Breast epithelium (tissue), 4 donors: Measurements from ENCODE around the gene GRXCR2. TPM values are rescaled to one million over a fixed set of nuclear protein-coding genes. Genes with fewer than 3 reads are reported as not detected.
A peak's percentile ranks its signal among the peaks of the same experiment; 100 is the strongest.

Experiments
- DNase-seq, 2 donors: peaks; one replicate each; pipeline ENCODE4 v3.0.0-alpha.2; 2019; ENCODE audit warnings: low spot score in 2 of 2
- H3K27ac ChIP-seq, 2 donors: fragments of 200-600 bp; sonication (generic) in 1 of 2; one replicate each; pipeline ENCODE4 v1.5.1; 2016 to 2019; ENCODE audit warnings: mild to moderate bottlenecking in 1 of 2
- H3K27me3 ChIP-seq, 2 donors: fragments of 200-600 bp; sonication (generic) in 1 of 2; one replicate each; pipeline versions ENCODE4 v1.5.1 to v1.6.0; 2017 to 2019; ENCODE audit warnings: control low read depth in 1 of 2, mild to moderate bottlenecking in 1 of 2
- H3K36me3 ChIP-seq: fragments of 200-600 bp; one replicate; pipeline ENCODE4 v1.5.1; 2019
- H3K4me1 ChIP-seq, 2 donors: fragments of 200-600 bp; sonication (generic); one replicate each; pipeline ENCODE4 v1.5.1; 2016 to 2019; ENCODE audit warnings: control low read depth in 1 of 2
- H3K4me3 ChIP-seq, 3 donors: fragments of 200-600 bp; sonication (generic); 1 replicate in 2 of 3; 2 replicates in 1 of 3; pipeline ENCODE4 v1.5.1; 2016 to 2019; ENCODE audit warnings: mild to moderate bottlenecking in 3 of 3, moderate library complexity in 2 of 3
- H3K9me3 ChIP-seq, 2 donors: fragments of 200-600 bp; sonication (generic) in 1 of 2; one replicate each; pipeline ENCODE4 v1.5.1; 2016 to 2019; ENCODE audit warnings: control low read depth in 1 of 2
- POLR2A ChIP-seq: fragments of 450-650 bp; IDR thresholded peaks from one replicate; pipeline ENCODE4 v1.6.1; 2016; ENCODE audit warnings: antibody characterized with exemption, mild to moderate bottlenecking, moderate library complexity
- POLR2AphosphoS5 ChIP-seq, 3 donors: sonication (generic); formaldehyde crosslinking; IDR thresholded peaks; one replicate each; pipeline ENCODE4 v1.6.1; 2017; ENCODE audit warnings: antibody characterized with exemption in 3 of 3
- intact Hi-C: fragments of 100-400 bp; cut with DNase I; formaldehyde crosslinking; loops from one replicate; pipeline ENCODE4 v1.15.1; 2023; ENCODE audit warnings: low total_unique reads
- total RNA-seq, 3 donors: library from RNA; depleted of rRNA; stranded (reverse); fragments of >200 nt; gene quantifications; one replicate each; pipeline ENCODE4 v1.1.0, GENCODE V29; 2016
- TF ChIP-seq, protein P1 (sequence below), 3 donors: fragments of 450-650 bp; IDR thresholded peaks; one replicate each; pipeline ENCODE4 v1.5.1; 2016 to 2017; ENCODE audit warnings: antibody characterized with exemption in 3 of 3, mild to moderate bottlenecking in 3 of 3, moderate library complexity in 3 of 3

Gene GRXCR2
- total RNA-seq, 3 donors from 2014 or later, result 0.29 TPM; not detected in 2

GRCh38 chr5:145835848-145836239, 37.0 kb downstream of the GRXCR2 start:
- no peak for DNase-seq
- Histone ChIP-seq H3K27me3 (no peaks in the 10 kb centered on the region), H3K4me3 (peak overlapping the region; percentile 58 to 85 (median 75)), H3K36me3 (no peaks in the 10 kb centered on the region), H3K27ac (peak overlapping the region; percentile 63 to 86), H3K9me3 (no peaks in the 10 kb centered on the region), H3K4me1 (peaks cover 0 to 2% of the 10 kb centered on the region in 2 donors)
- intact Hi-C loops, result no loop called here
- TF ChIP-seq POLR2AphosphoS5 (IDR thresholded peaks at IDR 0.05), result no peak
- no peak for TF ChIP-seq POLR2A

- intact Hi-C loops, result no loop called here
- Histone ChIP-seq H3K4me3 (peak within 1 kb of the TSS; percentile 58 to 85 (median 75)), H3K27ac (peak within 1 kb of the TSS; percentile 63 to 86), H3K9me3 (no peaks in the 10 kb centered on the region), H3K27me3 (no peaks in the 10 kb centered on the region), H3K4me1 (peaks cover 0 to 7% of the 10 kb centered on the region in 2 donors), H3K36me3 (no peaks in the 10 kb centered on the region)
- no peak for TF ChIP-seq POLR2A
- TF ChIP-seq, protein P1, sequence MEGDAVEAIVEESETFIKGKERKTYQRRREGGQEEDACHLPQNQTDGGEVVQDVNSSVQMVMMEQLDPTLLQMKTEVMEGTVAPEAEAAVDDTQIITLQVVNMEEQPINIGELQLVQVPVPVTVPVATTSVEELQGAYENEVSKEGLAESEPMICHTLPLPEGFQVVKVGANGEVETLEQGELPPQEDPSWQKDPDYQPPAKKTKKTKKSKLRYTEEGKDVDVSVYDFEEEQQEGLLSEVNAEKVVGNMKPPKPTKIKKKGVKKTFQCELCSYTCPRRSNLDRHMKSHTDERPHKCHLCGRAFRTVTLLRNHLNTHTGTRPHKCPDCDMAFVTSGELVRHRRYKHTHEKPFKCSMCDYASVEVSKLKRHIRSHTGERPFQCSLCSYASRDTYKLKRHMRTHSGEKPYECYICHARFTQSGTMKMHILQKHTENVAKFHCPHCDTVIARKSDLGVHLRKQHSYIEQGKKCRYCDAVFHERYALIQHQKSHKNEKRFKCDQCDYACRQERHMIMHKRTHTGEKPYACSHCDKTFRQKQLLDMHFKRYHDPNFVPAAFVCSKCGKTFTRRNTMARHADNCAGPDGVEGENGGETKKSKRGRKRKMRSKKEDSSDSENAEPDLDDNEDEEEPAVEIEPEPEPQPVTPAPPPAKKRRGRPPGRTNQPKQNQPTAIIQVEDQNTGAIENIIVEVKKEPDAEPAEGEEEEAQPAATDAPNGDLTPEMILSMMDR (IDR thresholded peaks at IDR 0.05), result no peak
- TF ChIP-seq POLR2AphosphoS5 (IDR thresholded peaks at IDR 0.05), result peak; percentile 11 to 28 (median 14)
- peak; percentile 78 to 85 for DNase-seq
These were observed 37.6 kb downstream of the GRXCR2 start, which contains the start of gene PRELID2 for GRCh38 chr5:145834917-145835847. PRELID2 (minus strand) TSS chr5:145835342; CDS start chr5:145835251, 91 bp downstream.

GRCh38 chr5:145834554-145834916, 38.3 kb downstream of the GRXCR2 start:
- intact Hi-C loops, result no loop called here
- Histone ChIP-seq H3K27me3 (no peaks in the 10 kb centered on the region), H3K4me1 (peaks cover 0 to 9% of the 10 kb centered on the region in 2 donors), H3K9me3 (no peaks in the 10 kb centered on the region), H3K4me3 (peak overlapping the region; percentile 58 to 85 (median 75)), H3K36me3 (no peaks in the 10 kb centered on the region), H3K27ac (peak overlapping the region; percentile 63 to 86)
- DNase-seq, result no peak
- TF ChIP-seq, protein P1 (IDR thresholded peaks at IDR 0.05), result no peak
- TF ChIP-seq POLR2AphosphoS5 (IDR thresholded peaks at IDR 0.05) (no peak), POLR2A (no peak)

GRCh38 chr5:145833631-145834200, 39.1 kb downstream of the GRXCR2 start:
- DNase-seq, result no peak
- H3K36me3 ChIP-seq, result no peaks in the 10 kb centered on the region
- no peaks in the 10 kb centered on the region for H3K27me3 ChIP-seq
- H3K9me3 ChIP-seq, result no peaks in the 10 kb centered on the region
- peaks cover 0 to 9% of the 10 kb centered on the region in 2 donors for H3K4me1 ChIP-seq
- peak overlapping the region in 1 of 3 donors; percentile 85 for H3K4me3 ChIP-seq
- TF ChIP-seq POLR2A (no peak), POLR2AphosphoS5 (IDR thresholded peaks at IDR 0.05) (no peak)
- TF ChIP-seq, protein P1 (IDR thresholded peaks at IDR 0.05), result no peak
- intact Hi-C loops, result no loop called here
- H3K27ac ChIP-seq, result no peak overlapping the region

GRCh38 chr5:145830594-145830993, 42.2 kb downstream of the GRXCR2 start:
- Histone ChIP-seq H3K4me3 (no peak overlapping the region), H3K4me1 (peaks cover 0 to 9% of the 10 kb centered on the region in 2 donors), H3K27ac (peak overlapping the region in 1 of 2 donors; percentile 45), H3K27me3 (no peaks in the 10 kb centered on the region), H3K9me3 (no peaks in the 10 kb centered on the region), H3K36me3 (no peaks in the 10 kb centered on the region)
- intact Hi-C loops, result no loop called here
- TF ChIP-seq POLR2A, result no peak
- no peak for TF ChIP-seq POLR2AphosphoS5 (IDR thresholded peaks at IDR 0.05)
- TF ChIP-seq, protein P1 (IDR thresholded peaks at IDR 0.05), result no peak
- no peak for DNase-seq
